ENCODE data around the gene SLIRP.
"Not testable (repeated sequence)": the region's sequence is repeated elsewhere in the genome, so short reads cannot be mapped to it uniquely, and the experiment has no call there.

Gene SLIRP

GRCh38 chr14:77741438-77741837 is 33.5 kb downstream of the SLIRP start:
- no peak for DNase-seq (ENCODE audit: low read depth, low spot score)

GRCh38 chr14:77746064-77746702 is 38.3 kb downstream of the SLIRP start:
- DNase-seq (ENCODE audit: low read depth, low spot score): peak; percentile 1

DNA sequence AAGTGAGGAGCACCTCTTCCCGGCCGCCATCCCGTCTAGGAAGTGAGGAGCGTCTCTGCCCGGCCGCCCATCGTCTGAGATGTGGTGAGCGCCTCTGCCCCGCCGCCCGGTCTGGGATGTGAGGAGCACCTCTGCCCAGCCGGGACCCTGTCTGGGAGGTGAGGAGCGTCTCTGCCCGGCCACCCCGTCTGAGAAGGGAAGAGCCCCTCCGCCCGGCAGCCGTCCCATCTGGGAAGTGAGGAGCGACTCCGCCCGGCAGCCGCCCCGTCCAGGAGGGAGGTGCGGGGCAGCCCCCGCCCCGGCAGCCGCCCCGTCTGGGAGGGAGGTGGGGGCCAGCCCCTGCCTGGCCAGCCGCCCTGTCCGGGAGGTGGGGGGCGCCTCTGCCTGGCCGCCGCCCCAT is 39.5 kb downstream of the SLIRP start:
- DNase-seq (ENCODE audit: low read depth, low spot score): not testable (repeated sequence)

DNA sequence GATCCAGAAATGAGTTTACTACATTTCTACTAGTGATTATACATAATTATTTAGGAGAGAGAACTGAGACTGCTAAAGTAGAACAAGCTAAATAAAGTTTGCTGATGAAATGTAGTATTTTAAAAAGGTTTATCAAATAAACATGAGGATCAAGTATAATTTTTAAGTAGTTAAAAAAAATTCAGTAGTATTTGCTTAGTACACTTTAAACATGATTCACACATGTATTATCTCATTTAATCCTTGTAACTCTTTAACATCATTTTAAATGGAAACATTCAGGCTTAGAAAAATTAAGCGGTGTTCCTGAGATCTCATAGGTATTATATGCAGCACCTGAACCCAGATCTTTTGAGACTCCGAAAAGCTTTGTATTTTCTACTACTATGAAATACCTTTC is 44.4 kb downstream of the SLIRP start:
- DNase-seq (ENCODE audit: low read depth, low spot score): no peak

DNA sequence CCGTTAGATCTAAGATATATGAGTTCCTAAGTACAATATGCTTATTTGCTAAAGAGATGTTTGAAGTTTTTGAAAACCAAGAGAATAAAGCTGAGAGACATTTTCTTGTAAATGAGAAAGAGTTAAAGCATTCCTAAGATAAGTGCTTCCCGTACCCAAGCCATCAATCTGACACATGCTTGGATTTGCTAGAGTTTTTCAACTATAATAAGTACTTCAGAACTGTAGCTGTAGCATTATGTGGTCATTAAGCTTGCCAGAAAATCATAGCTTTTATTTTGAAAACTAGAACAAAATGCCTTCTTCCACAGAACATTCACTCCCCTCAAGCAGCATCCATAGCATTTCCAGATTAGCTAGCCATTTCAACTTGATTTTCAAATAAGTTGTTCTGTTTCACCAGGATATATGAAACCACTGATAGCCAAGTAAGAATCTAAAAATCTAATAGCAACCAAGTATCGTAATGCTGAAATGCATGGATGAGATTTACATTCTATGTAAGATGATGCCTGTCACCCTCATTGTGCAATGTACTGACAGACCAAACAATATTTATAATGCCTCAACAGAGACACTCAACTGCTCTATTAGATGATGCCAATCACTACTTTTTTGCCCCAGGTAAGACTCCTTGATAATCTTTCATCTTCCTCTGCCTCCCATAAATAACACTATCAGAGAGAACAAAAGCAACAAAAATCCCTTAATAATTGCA is 45.1 kb downstream of the SLIRP start:
- peak; percentile 67 for DNase-seq (ENCODE audit: low read depth, low spot score)

DNA sequence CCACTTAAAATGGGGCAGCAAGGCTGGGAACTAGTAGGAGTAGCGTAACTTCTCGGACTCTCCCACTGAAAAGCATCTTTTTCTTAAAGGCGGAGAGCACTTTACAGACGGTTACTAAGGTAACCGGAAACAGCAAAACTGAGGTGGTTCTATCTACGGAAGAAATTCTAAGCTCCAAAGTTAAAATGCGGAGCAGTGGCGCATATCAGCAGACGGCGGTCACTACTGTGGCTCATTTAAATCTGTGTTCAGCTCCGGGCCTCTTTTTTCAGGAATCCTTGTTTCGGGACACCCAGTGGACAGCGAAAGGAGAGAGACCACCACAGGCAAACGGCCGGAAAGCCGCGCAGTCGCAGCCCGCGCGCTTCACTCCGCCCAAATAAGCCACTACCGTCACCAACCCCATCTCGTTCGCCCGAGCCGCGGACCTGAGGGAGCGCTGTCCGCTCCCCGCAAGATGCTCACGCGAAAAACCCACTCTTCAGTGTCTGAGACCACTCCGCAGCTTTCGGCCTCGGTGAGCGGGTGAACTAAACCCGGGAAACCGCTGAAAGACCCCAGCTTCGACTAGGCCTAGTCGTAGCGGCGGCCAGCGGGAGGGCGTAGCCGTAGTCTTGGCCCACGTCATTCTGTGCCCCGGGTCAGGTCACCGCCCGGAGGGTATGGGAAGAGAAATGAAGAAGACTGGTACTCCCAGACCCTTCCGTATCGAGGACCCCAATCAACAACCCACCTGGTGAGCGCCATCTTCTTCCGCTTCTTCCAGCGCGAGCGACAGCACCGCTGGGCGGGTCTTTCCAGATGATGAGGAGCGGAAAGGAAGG is 52.7 kb downstream of the SLIRP start, which contains the start of gene SNW1:
TSS of gene SNW1 (minus strand) at position 776 of the 824 bp plus-strand sequence. CDS start at position 747, 29 bp downstream.
- peak; percentile 97 for DNase-seq (ENCODE audit: low read depth, low spot score)

DNA sequence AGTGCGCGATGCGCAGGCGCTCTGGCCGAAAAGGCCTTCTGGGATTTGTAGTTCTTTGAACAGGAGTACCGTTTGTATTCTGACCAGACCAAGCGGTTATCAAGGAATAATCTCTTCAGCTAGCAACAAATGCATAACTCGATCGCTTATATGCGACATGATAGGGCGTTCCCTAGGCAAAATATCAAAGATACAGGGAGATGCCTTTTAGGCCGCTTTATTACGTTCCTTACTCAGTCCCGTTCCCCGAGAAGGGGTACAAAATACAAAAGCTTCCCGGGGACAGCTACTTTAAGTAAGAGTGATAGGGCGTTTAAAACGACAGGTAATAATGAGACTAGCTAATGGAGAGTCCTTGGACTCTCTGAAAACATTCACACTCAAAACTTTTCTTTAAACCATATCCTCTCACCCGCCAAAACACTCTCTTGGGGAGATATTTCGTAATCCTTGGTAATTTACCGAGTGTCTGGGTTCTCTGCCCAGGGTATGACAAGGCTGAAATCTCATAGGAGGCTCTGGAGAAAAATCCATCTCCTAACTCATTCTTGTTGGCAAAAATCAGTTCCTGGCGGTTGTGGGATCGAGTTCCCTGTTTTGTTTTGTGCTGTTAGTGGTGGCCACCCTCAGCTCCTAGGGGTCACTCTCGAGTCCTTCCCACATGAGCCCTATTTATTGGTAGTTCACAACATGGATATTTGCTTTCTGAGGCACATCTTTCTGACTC is 53.5 kb downstream of the SLIRP start:
- DNase-seq (ENCODE audit: low read depth, low spot score): peak; percentile 47

DNA sequence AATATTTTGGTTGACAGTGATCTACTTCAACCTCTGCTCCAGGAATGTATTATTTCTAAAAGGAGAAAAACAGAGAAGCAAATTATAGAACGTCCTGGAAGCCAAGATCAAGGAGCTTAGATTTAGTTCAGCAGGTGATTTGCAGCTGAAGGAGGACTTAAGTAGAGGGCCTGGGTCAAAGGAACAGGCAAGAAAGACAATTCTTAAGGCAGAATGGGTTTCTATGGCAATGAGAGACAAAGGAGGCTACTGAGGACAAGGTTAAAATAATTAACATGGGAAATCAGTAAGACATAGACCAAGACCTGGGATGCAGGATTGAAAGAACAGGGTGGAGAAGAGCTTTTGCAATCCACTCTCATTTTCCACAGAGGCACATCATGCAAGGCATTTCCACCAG is 55.4 kb downstream of the SLIRP start:
- no peak for DNase-seq (ENCODE audit: low read depth, low spot score)

DNA sequence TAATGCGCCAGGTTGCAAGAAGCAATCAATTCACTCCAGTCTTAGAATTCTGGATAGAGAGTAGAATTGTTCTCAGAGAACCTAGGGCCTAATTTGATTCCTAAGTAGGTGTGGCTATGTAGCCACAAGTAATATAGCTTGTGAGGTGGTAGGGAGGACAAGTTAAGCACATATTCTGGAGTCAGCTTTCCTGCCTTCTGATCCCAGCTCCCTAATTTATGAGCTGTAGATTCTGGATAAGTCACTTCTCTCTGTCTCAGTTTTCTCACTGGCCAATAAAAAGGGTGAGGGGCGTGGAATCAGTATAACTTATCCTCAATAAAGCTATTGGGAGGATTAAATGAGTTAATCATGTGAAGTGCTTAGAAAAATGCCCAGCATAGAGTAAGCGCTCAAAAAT is 56.1 kb downstream of the SLIRP start:
- DNase-seq (ENCODE audit: low read depth, low spot score): no peak

All from astrocyte of the hippocampus (primary cell).